ENCODE measurements around the gene LIPT1.

LIPT1 gene

DNA sequence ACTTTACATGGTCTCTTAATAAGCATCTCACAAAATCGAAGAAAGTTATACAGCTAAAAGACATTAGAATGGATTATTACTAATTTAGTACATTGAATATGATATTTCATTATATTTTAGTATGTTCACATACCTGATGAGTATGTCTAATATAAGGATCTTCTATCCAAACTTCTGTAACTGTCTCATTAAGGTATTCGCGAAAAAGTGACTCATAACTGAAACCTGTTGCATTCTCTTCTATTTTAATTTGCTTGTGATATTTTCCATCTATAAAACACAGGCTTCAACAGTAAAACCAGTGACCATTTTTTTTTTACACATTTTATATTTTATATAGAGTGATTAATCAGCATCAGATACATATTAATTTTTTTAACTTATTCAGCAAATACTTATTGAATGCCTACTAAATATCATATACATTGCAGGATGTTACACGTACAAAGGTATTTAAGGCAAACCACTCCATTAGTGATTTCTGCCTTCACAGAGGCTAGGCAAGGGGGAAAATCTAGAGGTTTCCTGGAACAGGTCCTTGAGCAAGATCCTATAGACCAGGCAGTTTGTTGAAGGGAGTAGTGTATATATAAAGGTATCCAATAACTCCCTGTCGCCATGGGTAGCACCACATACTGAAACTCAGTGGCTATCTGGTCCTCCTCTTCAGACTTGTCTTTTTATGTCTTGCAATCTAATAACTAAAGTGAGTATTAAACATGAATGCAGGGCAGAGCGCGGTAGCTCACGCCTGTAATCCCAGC lies 16.8 kb downstream of the LIPT1 start:
- TF ChIP-seq, protein P1, sequence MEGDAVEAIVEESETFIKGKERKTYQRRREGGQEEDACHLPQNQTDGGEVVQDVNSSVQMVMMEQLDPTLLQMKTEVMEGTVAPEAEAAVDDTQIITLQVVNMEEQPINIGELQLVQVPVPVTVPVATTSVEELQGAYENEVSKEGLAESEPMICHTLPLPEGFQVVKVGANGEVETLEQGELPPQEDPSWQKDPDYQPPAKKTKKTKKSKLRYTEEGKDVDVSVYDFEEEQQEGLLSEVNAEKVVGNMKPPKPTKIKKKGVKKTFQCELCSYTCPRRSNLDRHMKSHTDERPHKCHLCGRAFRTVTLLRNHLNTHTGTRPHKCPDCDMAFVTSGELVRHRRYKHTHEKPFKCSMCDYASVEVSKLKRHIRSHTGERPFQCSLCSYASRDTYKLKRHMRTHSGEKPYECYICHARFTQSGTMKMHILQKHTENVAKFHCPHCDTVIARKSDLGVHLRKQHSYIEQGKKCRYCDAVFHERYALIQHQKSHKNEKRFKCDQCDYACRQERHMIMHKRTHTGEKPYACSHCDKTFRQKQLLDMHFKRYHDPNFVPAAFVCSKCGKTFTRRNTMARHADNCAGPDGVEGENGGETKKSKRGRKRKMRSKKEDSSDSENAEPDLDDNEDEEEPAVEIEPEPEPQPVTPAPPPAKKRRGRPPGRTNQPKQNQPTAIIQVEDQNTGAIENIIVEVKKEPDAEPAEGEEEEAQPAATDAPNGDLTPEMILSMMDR (conservative IDR thresholded peaks at IDR 0.05; ENCODE audit: low read depth, low read length), result no peak
- no peak for DNase-seq (ENCODE audit: low read depth)
- no peak overlapping the region for H3K4me3 ChIP-seq (ENCODE audit: low read depth, low read length)

DNA sequence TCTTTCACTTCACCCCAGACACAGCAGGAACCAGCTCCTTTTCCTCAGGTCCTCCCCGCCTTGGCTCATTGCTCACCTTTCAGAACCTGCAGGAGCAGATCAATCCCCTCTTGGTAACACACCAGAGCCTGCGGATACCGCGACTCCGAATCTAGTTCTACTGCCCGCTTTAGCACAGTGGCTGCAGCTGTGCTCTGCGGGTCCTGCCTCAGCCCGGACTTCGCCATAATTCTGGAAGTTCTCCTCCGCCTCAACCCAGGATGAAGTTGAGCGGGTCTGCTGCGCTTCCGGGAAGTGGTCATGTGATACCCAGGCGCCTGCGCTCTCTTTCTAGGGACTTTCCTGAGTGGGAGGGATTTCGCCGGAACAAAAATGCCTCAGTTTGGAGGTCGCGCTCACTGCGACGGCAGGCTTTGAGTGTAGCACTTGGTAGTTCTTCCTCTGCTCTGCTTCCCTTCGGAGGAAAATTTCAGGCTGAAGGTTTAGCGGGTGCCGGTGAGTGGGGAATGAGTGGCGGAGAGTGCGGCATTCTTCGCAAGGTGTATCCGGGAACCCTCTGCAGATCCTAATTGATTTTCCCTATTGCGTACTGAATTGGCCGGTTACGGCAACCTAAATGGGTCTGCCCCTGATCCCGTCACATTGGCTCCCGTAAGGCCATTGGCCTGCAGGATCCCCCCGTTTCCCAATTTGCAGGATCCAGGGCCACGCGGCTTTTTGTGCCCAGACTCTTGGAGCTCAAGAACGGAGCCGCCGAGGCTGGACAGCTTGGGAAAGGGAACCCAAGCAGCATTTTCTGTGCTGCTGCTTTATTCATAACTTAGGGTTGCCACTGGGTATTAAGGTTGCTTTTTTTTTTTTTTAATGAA lies 26.2 kb downstream of the LIPT1 start, which contains the start of the genes MITD1 and MRPL30:
Gene MITD1 (minus strand): TSS at position 304 of the 869 bp plus-strand sequence. CDS start 77 bp downstream, at position 227.
Gene MRPL30 (plus strand): TSS at position 430 of the 869 bp plus-strand sequence. CDS start 5,020 bp downstream, outside the sequence.
- DNase-seq (ENCODE audit: low read depth), result peak; percentile 97
- TF ChIP-seq, protein P1 (conservative IDR thresholded peaks at IDR 0.05; ENCODE audit: low read depth, low read length), result no peak
- H3K4me3 ChIP-seq (ENCODE audit: low read depth, low read length), result peak within 1 kb of the TSS; percentile 96

DNA sequence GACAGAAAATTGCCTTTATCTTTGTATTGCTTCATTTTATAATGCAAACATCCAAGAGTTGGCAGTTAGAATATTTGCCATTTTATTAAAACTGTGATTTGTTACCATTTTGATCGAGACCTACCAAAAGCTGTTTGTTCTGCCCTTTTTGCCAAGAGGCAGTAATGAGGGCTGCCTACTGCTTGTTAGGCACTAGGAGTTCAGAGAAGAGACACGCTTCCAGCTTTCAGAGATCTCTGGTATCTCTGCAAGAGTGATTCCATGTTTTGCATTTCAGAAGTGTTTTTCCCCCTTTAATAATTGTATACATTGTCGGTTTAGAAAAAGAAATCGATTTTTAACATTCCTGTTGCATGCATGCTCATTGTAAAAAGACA lies 26.8 kb downstream of the LIPT1 start:
- DNase-seq (ENCODE audit: low read depth), result peak; percentile 13
- TF ChIP-seq, protein P1 (conservative IDR thresholded peaks at IDR 0.05; ENCODE audit: low read depth, low read length), result no peak

DNA sequence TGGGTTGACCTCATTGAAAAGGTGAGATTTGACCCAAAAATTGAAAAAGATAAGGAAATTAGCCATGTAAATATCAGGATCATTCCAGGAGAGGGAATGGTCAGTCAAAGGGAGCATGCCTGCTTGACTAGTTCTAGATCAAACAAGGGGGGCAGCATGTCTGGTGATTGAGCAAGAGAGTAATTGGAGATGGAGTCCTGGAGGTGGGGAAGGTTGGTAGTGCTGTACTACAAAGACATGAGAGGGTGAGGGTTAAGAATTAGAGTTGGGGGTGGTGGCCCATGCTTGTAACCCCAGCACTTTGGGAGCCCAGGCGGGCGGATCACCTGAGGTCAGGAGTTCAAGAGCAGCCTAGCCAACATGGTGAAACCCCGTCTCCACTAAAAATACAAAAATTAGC lies 28.3 kb downstream of the LIPT1 start:
- no peak overlapping the region for H3K4me3 ChIP-seq (ENCODE audit: low read depth, low read length)
- TF ChIP-seq, protein P1 (conservative IDR thresholded peaks at IDR 0.05; ENCODE audit: low read depth, low read length), result no peak
- no peak for DNase-seq (ENCODE audit: low read depth)

More for the DNA sequence above, 26.8 kb downstream of the LIPT1 start:
- peak overlapping the region; percentile 96 for H3K4me3 ChIP-seq (ENCODE audit: low read depth, low read length)

DNA sequence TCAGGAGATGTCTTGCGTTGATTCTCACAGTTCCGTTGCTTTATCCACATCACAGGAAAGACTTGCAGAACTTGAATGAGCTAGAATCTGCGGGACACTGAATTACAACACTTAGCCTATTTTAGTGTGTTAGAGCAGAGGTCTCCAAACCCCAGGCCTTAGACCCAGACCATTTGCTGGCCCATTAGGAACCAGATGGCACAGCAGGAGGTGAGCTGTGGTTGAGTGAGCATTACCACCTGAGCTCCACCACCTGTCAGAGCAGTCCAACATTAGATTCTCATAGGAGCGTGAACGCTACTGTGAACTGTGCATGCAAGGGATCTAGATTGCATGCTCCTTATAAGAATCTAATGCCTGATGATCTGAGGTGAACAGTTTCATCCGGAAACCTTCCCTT lies 30.0 kb downstream of the LIPT1 start:
- no peak for DNase-seq (ENCODE audit: low read depth)
- no peak overlapping the region for H3K4me3 ChIP-seq (ENCODE audit: low read depth, low read length)
- TF ChIP-seq, protein P1 (conservative IDR thresholded peaks at IDR 0.05; ENCODE audit: low read depth, low read length), result no peak

DNA sequence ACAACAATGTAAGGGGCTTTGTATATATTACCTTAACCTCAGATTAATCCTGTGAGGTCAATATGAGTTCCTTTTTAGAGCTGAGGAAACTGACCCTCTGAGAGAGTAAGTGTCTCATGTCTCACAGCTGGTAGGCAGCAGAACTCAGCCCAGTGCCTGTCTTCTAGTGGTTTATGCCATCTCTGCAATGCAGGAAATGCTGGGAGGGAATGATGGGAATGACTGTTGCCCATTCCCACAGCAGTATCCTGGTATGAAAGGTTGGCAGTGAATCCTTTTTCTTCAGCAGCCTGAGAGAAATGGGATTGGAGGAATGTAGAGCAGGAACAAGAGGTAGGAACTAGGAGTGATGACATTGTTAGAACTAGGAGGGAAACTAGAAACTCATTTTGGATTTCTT lies 32.2 kb downstream of the LIPT1 start:
- H3K4me3 ChIP-seq (ENCODE audit: low read depth, low read length), result no peak overlapping the region
- no peak for DNase-seq (ENCODE audit: low read depth)
- TF ChIP-seq, protein P1 (conservative IDR thresholded peaks at IDR 0.05; ENCODE audit: low read depth, low read length), result no peak
